OCI-LY1 (cell line): ENCODE measurements around the gene NCOR1.

ENCODE experiments used
- CTCF ChIP-seq: fragments of 200-600 bp; sonication (generic), shearing (Covaris generic); IDR thresholded peaks from 2 replicates; pipeline ENCODE4 v1.5.1; 2017; ENCODE audit warnings: mild to moderate bottlenecking, antibody characterized with exemption, low read length, moderate library complexity, mixed read lengths
- EZH2 ChIP-seq: fragments of 200-600 bp; sonication (generic), shearing (Covaris generic); IDR thresholded peaks from 2 replicates; pipeline ENCODE4 v1.8.0; 2017; ENCODE audit warnings: borderline replicate concordance, mixed run types, mild to moderate bottlenecking, antibody characterized with exemption, low read length, moderate library complexity, mixed read lengths

DNA sequence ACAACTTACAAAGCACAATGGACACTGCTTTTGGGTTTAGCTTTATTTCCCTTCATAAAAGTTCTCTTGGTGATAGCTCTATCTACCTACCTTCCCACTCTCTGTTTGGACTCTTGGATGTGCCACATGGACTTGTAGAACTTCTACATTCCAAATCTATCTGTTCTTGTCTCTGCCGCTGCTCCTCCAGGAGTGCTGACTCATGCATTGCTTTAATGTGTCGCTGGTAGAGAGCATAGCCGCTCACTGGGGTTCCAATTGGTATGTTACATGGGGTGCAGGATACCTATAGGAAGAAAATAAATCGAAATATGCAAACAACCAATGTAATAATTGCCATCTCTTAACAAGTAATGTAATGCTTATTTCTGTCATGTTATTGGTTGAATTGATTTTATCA lies 123.6 kb downstream of the NCOR1 start:
- TF ChIP-seq CTCF, result no peak
- no peak for TF ChIP-seq EZH2
